ENCODE data around the gene DFFA.
"Not testable (repeated sequence)": the region's sequence is repeated elsewhere in the genome, so short reads cannot be mapped to it uniquely, and the experiment has no call there.

DFFA gene

GRCh38 chr1:10467078-10467477 is 5.3 kb downstream of the DFFA start:
- DNase-seq (ENCODE audit: low read depth in 3 of 3, low spot score in 1 of 3) = no peak

GRCh38 chr1:10459184-10459583 is 13.1 kb downstream of the DFFA start:
- no peak for DNase-seq (ENCODE audit: low read depth in 3 of 3, low spot score in 1 of 3)

GRCh38 chr1:10457875-10458274 is 14.5 kb downstream of the DFFA start:
- DNase-seq (ENCODE audit: low read depth in 3 of 3, low spot score in 1 of 3) = no peak

- DNase-seq (ENCODE audit: low read depth in 3 of 3, low spot score in 1 of 3) = not testable (repeated sequence)
Measured at GRCh38 chr1:10457462-10457861, 14.9 kb downstream of the DFFA start.

GRCh38 chr1:10456661-10457060 is 15.7 kb downstream of the DFFA start:
- DNase-seq (ENCODE audit: low read depth in 3 of 3, low spot score in 1 of 3) = no peak

GRCh38 chr1:10456048-10456447 is 16.3 kb downstream of the DFFA start:
- no peak for DNase-seq (ENCODE audit: low read depth in 3 of 3, low spot score in 1 of 3)

GRCh38 chr1:10451287-10451686 is 21.0 kb downstream of the DFFA start:
- no peak for DNase-seq (ENCODE audit: low read depth in 3 of 3, low spot score in 1 of 3)

- DNase-seq (ENCODE audit: low read depth in 3 of 3, low spot score in 1 of 3) = no peak
Measured at GRCh38 chr1:10450836-10451235, 21.5 kb downstream of the DFFA start.

GRCh38 chr1:10450156-10450814 is 22.0 kb downstream of the DFFA start:
- no peak for DNase-seq (ENCODE audit: low read depth in 3 of 3, low spot score in 1 of 3)

- no peak for DNase-seq (ENCODE audit: low read depth in 3 of 3, low spot score in 1 of 3)
Measured at GRCh38 chr1:10449751-10450150, 22.6 kb downstream of the DFFA start, which contains the start of gene CORT. Gene CORT (plus strand): TSS chr1:10450031. CDS start chr1:10450224, 193 bp downstream.

- no peak for DNase-seq (ENCODE audit: low read depth in 3 of 3, low spot score in 1 of 3)
Measured at GRCh38 chr1:10446790-10447422, 25.4 kb downstream of the DFFA start.

GRCh38 chr1:10444795-10445397 is 27.4 kb downstream of the DFFA start:
- no peak for DNase-seq (ENCODE audit: low read depth in 3 of 3, low spot score in 1 of 3)

GRCh38 chr1:10444248-10444647 is 28.1 kb downstream of the DFFA start:
- DNase-seq (ENCODE audit: low read depth in 3 of 3, low spot score in 1 of 3) = no peak

GRCh38 chr1:10440794-10441193 is 31.5 kb downstream of the DFFA start:
- DNase-seq (ENCODE audit: low read depth in 3 of 3, low spot score in 1 of 3) = no peak

- no peak for DNase-seq (ENCODE audit: low read depth in 3 of 3, low spot score in 1 of 3)
Measured at GRCh38 chr1:10440305-10440704, 32.0 kb downstream of the DFFA start.

- no peak for DNase-seq (ENCODE audit: low read depth in 3 of 3, low spot score in 1 of 3)
Measured at GRCh38 chr1:10438677-10439163, 33.6 kb downstream of the DFFA start.

- no peak for DNase-seq (ENCODE audit: low read depth in 3 of 3, low spot score in 1 of 3)
Measured at GRCh38 chr1:10437052-10437451, 35.3 kb downstream of the DFFA start.

GRCh38 chr1:10434590-10434989 is 37.7 kb downstream of the DFFA start:
- no peak for DNase-seq (ENCODE audit: low read depth in 3 of 3, low spot score in 1 of 3)

GRCh38 chr1:10433790-10434189 is 38.5 kb downstream of the DFFA start:
- no peak for DNase-seq (ENCODE audit: low read depth in 3 of 3, low spot score in 1 of 3)

- DNase-seq (ENCODE audit: low read depth in 3 of 3, low spot score in 1 of 3) = no peak
Measured at GRCh38 chr1:10432910-10433700, 39.2 kb downstream of the DFFA start.

GRCh38 chr1:10431070-10431730 is 41.1 kb downstream of the DFFA start:
- DNase-seq (ENCODE audit: low read depth in 3 of 3, low spot score in 1 of 3) = no peak

Data from stimulated activated CD4-positive, alpha-beta T cell treated with anti-CD3 and anti-CD28 coated beads, TNF-alpha, amount 100 ng/mL, for 1 hour (primary cell).